Activated T-helper 9 cell treated with anti-CD3 and anti-CD28 coated beads, Interleukin-2, amount 50 U/mL, for 16 hours (primary cell): ENCODE data around the gene HJURP.

Experiments
- DNase-seq: peaks from one replicate; pipeline ENCODE4 v3.0.0-alpha.2; 2020; ENCODE audit warnings: low read depth

Gene HJURP

DNA sequence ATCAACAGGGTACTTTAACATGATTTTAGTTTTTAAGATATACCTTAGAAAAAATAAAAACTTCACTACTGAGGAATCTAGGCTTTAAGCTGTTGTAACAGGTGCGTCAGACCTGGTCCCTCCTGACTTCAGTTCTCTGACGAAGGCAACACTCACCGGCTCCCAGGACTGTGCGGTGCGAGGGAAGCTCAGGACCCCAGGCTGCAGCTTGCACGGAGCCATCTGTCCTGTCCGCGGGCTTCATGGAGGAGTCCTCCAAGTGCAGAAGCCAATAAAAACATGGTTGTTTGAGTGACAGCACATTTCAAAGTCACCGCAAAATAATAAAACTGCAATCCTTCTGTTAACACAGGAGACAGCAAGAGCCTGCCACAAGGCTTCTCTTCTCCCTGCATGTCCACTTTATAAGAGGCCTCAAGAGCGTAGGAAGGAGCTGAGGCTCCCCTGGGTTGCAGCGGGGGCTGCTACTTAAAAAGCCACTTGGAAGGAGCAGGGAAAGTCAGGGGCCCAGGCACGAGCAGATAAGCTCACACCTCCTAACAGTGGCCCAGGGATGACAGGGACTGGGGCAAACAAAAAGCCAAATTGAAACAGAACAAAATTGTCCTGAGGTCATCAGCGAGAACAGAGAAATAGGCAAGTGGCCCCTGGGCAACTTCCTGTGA lies 4.6 kb downstream of the HJURP start:
- DNase-seq, result no peak

DNA sequence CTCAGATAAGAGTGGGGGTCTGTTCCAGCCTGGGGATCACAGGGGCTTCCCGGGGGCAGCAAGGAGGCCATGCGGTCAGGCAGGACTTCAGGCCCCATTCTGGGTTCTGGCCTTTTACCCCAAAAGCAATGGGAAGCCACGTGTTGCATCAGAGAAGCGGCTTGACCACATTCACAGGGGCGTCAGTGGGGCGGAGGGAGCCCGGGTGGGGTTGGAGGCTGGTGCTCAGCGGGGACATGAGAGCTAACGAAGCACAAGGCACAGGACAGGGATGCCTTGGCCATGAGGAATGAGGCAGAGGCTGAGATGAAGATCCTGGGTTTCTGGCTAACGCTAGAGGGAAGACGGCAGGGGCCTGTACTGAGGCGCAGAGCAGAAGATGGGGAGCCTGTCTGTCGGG lies 6.1 kb downstream of the HJURP start:
- no peak for DNase-seq

DNA sequence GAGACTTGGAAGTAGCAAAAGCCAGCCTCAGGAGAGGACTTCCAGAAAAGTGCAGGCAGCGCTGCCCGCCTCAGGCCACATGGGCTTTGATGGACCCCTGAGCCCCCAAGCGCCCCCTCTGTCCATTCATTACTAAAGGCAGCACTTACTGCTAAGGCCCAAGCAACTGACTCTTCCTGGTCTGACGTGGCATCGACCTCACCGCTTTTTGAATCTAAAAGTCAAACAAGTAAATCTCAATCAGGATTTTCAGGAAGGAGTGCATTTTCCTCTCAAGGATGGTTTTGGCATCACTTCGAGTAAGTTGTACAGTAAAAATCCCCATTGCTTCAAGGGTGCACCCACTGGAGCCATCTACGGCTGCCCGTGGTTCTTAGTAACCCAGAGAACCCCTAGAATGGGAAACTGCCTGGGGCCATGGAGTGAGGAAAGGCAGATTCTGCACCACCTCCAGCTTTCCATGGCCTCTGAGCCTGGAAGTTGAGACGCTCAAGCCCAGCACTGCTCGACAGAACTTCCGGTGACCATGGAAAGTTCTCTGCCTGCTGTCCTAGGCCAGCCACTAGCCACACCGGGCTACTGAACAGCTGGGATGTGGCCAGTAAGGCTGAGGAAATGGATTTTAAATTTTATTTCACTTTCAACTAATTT lies 7.0 kb downstream of the HJURP start:
- DNase-seq, result no peak

DNA sequence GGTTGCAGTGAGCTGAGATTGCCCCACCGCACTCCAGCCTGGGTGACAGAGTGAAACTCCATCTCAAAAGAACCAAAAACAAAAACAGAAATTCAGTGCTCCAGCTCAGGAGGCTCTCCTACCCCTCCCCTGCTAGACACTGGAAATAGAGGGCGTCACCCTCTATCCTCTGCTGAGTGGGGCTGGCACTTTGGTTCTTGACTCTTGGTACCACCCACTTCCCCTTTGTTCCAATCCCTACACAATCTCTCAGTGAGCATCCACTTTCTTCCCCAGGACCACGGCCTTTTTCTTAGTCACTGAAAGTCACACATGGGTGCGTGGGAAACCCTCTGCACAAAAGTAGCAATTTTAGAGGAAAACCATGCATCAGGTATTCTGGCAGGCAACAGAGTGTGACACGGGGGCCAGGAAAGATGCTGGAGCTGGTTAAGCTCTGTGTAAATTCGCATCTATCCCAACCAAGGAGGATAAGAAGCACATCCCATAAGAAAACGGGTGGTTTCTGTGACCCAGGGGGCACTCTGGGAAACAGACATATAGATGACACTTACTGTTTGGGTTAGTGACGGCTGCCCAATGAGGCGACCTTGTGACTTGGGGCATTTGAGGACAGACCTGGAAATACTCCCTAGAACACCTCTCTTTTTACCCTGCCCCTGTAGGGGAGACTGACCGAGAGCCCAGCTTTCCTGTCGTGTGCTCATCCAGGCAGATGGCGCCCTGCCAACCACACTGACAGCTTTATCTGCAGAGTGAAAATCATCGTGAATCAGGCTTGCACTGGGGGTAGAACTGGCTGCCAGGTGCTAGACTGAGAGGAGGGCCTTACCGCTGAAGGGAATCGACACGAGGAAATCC lies 7.7 kb downstream of the HJURP start:
- DNase-seq, result no peak

DNA sequence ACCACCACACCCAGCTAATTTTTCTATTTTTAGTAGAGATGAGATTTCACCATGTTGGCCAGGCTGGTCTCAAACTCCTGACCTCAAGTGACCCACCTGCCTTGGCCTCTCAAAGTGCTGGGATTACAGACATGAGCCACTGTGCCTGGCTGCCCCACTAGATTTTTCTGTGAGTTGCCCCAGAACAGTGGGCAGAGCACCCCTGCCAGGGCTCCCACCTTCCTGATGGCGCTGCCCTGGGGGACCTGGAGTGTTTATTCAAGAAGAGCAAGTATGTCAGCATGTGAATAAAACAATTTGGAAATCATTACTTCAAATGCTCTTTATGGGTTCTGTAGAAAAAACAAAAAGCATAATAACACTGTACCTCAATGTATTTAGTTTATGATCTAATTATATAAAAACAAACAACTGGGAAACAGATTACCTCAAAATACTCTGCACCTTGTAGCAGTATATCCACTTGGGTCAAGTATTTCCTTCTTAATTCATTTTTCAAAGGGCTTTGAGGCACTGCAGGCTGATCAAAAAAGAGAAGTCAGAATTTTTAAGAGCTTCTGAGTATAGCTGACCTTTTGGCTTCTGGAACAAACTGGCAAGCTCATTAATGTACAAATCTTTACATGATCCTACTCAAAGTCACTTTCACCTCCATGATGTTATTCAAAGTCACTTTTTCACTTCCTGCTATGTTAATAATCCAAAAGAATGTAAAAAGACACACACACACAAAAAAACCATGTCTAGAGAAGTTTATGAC lies 8.9 kb downstream of the HJURP start:
- DNase-seq, result no peak

DNA sequence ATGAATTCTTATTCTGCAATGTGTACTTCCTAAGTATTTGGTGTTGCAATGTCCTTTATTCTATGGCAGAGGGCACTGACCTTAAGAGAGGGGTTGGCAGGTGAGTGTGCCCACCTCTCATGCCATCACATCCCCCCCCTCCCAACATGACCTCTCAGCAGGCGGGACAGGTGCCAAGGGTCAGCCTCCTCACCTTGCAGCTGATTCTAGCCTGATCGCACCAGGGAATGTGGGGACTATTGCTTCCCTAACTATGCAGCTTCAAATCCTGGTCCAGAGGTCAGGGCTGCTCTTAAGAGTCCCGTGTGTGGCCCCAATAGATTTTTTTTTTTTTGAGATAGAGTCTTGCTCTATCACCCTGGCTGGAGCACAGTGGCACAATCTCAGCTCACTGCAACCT lies 9.5 kb downstream of the HJURP start:
- DNase-seq, result no peak

DNA sequence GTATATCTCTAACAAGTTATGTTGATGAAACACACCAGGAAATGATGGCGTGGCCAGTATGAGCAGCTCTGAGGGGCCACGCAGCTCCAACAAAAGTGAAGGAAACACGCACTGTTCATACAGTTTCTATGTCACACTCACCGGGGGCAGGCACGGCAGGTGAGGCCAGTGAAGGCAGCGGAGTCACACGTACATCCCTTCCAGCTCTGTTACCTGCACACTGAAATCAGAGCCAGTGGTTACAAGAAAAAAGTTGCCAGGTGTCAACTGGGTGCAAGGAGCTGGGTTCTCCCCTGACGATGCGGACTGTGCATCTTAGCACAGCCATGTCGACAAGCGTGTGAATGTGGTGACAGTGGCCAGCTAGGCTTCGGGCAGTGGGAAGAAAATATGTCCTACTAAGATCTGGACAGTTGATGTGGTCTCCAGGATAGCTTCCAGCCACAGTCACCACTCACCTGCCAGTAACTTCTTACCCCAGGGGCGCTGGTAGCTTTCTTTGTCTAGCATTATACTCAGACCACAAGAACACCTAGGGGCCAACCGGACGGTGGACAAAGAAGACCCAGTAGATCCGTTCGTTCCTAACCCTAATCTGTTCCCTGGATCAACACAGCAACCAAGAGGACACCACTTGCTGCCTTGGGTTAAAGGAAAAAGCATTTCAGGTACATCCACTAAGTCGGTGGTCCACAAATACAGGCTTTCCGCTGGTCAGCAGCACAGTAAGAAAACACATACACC lies 10.1 kb downstream of the HJURP start:
- no peak for DNase-seq

DNA sequence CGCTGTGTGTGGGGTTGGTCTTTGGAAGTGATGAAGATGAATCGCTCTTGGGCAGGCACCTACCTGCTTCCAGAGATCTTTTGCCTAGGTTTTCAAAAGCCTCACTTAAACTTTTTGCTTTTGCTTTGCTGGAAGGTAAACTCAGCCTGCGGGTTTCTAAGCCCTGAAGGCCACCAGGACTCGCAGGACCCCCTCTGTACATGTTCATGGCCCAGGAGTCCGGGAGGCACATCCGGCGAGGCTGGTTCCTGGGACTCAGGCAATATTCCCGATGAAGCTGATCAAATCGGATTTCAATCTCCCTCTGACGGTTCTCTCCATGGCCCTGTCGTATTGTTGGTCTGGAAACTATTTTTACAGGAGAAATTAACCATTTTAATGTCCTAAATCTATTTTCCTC lies 13.2 kb downstream of the HJURP start:
- DNase-seq, result no peak

DNA sequence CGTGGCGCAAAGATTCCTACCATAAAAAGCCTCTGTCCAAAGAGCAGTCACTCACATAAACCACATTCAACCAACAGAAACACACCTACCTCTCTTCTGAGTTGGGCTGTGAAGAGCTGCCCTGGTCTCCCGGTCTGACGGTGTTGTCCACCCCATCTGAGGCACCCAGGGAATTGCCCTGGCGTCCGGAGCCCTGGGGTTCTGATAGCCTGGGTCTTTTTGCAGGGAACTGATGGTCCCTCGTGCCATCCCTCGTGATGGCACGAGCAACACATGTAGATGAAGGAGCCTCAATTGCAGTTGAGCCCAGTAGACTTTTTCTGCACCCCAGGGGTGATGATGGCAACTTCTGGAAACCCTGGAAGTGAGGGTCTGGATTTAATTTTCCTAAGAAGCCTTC lies 13.8 kb downstream of the HJURP start:
- DNase-seq, result no peak

DNA sequence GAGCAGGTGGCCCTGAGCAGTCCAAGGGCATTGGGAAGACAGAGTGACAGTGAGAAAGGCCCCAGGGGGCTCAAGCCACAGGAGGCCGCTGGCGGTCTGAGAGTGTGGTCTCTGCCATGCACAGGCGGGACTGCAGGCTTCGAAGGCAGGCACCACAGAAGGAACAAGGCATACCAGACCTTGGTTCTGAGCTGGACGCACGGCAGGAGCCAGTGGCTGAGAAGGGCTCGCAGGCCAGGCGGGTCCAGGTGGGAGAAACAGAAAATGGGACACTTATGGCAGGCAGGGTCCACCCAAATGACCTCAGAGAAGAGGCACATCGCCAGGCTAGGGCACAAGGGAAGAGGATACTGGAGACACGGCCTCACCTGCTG lies 14.9 kb downstream of the HJURP start:
- DNase-seq, result no peak

DNA sequence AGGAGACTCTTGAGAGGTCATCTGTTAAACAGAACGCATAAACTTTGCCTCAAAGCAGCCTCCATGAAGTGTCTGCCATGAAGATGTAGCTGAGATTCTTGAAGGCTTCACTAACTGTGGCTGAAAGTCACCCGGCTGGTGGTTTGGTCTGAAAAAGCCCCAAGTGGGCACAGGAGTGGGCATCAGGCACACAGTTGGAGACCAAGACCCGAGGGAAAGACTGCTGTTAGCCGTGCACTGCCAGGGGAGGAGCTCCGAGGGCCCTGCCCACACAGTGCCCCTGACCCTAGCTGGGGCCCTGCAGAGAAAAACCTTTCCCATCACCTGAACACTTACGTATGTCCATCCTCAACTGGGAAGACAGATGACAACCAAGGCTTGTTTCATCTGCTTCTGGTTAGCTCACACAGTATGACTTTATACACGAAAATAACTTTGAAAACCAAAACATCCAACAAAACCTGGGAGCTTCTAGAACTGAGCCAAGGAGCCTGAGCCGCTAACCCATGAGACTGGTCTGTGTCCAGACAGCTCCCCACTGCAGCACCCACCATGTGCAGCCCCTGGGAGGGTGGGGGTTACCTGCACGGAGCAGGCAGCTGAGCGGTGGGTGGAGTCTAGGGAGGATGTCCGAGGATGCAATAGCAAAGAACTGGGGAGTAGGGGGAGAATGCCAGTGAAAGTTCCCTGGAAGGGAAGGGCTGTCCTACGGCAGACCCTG lies 15.4 kb downstream of the HJURP start:
- no peak for DNase-seq

DNA sequence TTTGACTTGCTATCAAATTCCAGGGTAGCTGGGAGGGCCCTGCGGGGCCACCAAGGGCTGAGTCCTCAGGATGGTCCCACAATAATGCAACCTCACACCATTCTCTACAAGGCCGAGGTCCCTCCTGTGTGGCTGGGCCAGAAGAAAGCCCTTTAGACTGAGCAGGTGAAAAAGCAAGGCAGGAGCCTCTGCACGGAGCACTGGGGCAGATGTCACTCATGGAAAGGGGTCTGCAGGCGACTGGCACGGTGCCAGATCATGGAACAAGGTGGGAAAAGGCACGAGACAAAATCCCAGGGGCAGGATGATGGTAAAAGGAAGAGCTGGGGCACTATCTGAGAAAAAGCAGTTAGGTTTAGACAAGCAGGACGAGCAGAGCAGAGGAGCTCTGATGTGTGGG lies 16.1 kb downstream of the HJURP start:
- DNase-seq, result no peak

DNA sequence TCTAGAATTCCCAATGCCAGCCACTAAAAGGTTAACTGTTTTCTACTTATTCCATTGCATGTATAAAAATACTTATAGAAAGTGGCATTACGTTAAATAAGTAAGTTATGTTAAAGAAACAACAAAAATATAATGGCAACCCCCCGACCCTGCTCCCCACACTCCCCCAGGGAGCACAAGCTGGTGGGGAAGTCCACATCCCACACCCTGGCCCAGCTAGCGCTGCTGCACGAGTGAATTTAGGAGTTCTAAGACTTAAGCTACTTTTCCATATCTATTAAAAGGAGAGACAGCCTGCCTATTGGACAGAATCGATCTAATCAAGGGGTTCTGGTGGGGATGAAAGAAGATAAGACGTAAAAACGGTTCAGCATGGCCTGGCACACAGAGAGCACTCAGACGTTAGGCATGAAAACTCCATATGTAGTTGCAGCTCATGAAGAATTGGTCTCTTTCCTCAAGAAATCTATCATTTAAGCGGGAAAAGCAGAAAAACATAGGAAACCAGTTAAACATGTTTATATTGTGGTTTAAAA lies 16.6 kb downstream of the HJURP start:
- no peak for DNase-seq

DNA sequence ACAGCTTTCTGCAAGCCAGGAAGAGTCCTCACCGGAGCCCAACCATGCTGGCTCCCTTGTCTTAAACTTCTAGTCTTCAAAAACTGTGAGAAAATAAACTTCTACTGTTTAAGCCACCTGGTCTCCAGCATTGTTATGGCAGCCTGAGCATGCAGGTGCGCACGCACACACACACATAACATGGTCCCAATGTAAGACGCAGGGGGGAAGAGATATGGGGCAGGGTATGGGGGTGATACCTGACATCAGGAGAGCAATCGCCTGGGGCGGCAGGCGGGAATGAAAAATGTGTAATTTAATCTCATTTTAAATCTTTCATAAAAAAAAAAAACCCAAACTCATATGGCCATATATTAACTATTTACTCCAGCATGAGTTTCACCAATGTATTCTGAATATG lies 18.0 kb downstream of the HJURP start:
- DNase-seq, result no peak

DNA sequence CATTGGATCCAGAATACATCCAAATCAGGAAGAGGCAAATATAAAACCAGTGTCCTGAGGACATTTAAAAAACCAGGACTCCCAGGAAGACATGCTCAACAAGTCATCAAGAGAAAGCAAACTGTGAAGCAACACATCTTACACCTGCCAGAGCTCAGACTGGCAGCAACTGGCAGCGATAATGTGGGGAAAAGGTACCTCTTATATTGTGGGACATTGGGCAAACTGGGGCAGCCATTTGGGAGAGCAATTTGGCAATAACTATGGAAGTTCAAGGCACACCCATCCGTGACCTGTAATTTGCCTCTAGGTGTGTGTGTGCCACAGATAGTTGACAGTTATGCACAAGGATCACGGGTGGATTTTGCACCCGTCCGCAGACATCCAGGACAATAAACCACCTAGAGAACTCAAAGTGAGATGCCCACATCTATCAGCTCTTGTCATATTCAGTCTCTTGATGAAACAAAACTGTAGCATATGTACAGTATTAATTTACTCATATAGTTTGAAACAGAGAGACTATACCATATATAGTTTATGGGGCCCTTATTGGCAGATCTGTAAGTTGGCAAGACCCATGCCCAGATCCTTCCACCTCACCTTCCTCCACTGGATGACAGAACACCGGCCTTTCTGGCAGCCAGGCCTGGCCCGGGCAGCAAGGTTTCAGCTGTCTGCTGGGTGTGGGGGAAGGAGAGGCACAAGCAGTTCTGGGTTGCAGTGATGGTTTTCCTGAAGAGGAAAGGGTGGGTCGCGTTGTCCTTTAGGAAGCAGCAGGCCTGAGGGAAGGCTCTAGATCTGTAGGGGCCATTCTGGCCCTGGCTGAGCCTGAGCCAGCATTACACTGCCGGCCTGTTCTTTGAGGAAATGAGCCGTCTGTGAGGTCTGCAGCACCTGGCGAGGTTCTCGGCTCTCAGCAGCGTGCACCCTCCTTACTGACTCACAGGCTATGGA lies 18.8 kb downstream of the HJURP start:
- DNase-seq, result no peak

DNA sequence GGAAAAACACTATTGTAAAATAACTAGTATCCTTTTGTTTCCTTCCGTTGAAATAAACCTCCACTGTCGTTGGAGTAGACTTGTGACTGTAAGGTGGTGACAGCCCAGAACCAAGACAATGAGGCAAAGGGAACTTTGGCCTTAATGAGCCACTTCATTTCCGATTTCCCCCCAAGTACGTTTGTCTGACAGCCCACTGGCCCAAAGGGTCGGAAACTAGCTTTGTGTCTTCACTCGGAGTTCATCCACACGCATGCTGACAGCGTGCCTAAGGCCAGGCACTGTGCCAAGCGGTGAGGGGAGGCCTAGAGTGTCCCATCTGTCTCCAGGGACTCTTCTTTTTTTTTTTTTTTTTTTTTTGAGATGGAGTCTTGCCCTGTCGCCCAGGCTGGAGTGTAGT lies 21.0 kb downstream of the HJURP start:
- DNase-seq, result no peak

DNA sequence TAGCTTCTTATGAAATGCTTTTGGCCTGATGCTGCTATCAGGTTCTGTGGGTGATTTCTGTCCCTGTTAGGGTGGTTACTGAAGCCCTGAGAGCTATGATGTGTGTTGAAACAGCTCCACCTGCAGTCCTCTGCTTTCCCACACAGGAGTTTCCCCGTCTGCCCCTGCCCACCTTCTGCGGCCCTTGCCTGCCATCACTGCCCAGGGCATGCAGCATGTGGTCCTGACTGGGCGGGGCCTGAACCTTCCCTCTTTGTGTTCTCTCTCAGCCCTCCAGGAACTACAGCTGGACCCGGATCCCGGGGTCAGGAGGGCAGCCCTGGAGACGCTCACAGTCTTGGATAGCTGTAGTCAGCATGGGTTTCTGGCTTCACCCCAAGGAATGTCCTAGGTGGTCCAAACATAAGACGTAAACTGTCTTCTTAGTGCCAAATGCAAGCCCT lies 21.4 kb downstream of the HJURP start:
- DNase-seq, result no peak

DNA sequence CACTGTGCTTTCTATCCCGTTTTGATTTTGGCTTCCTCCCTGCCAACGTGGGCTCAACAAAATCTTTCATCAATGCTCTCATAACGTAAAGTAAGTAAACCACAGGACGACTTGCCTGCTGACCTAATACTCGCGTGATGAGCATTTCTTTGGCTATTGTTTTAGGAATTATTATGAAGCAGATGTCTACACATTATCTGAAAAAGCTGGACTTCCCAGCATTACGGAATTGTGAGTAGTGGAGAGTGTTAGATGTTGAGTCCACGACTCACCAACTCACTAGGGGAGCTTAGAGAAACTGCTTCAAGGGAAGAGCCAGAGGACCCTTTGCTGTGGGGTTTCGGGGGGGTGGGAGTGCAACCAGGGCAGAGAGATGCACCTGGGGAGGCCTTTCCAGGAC lies 21.9 kb downstream of the HJURP start:
- no peak for DNase-seq

DNA sequence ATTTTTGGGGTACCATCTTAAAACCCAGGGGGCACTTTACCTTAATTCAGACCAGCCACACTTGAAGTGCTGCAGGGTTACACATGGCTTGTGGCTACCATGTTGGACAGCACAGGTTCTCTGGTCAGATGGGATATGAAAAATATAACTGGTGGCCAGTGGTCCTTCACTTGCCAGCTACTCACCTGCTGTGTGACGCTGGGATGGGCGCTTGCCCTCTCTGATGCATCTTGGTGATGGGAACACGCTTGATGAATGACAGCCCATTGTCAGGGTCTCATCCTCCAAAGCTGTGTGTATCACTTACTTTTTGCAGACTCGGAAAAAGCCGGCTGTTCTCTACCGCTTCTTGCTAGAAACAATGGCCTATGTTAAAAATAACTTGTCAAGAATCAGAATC lies 22.5 kb downstream of the HJURP start:
- DNase-seq, result no peak
